OCI-LY3 (cell line): ENCODE measurements around the gene LRRIQ3.

ENCODE experiments used
- CTCF ChIP-seq: fragments of 200-600, 300-600 bp; sonication (generic); IDR thresholded peaks from 2 replicates; pipeline ENCODE4 v1.5.1; 2014; ENCODE audit warnings: antibody characterized with exemption, low read length, low read depth
- EZH2phosphoT487 ChIP-seq: fragments of 200-600 bp; shearing (Covaris generic); IDR thresholded peaks from 2 replicates; pipeline ENCODE4 v1.6.1; 2018; ENCODE audit warnings: antibody characterized with exemption, mixed run types, low read depth

GRCh38 chr1:74091371-74091770 lies 106.6 kb downstream of the LRRIQ3 start:
- no peak for TF ChIP-seq CTCF
- no peak for TF ChIP-seq EZH2phosphoT487
